Esophagus muscularis mucosa (tissue), 4 donors: Measurements from ENCODE around the gene PIGL.

Experiments
- CTCF ChIP-seq, 3 experiments: fragments of 200-600 bp in 2 of 3; fragments of 450-650 bp in 1 of 3; sonication (generic) in 2 of 3; IDR thresholded peaks; one replicate each; pipeline ENCODE4 v1.5.1; 2017 to 2019; ENCODE audit warnings: antibody characterized with exemption in 3 of 3, mild to moderate bottlenecking in 2 of 3, moderate library complexity in 1 of 3
- EP300 ChIP-seq: sonication (generic); formaldehyde crosslinking; IDR thresholded peaks from one replicate; pipeline ENCODE4 v1.6.1; 2017; ENCODE audit warnings: antibody characterized with exemption
- POLR2A ChIP-seq: fragments of 450-650 bp; IDR thresholded peaks from one replicate; pipeline ENCODE4 v1.6.1; 2017; ENCODE audit warnings: antibody characterized with exemption, moderate library complexity, mild to moderate bottlenecking, low read depth
- POLR2AphosphoS5 ChIP-seq, 2 donors: sonication (generic); formaldehyde crosslinking; IDR thresholded peaks; one replicate each; pipeline ENCODE4 v1.6.1; 2017; ENCODE audit warnings: antibody characterized with exemption in 2 of 2

DNA sequence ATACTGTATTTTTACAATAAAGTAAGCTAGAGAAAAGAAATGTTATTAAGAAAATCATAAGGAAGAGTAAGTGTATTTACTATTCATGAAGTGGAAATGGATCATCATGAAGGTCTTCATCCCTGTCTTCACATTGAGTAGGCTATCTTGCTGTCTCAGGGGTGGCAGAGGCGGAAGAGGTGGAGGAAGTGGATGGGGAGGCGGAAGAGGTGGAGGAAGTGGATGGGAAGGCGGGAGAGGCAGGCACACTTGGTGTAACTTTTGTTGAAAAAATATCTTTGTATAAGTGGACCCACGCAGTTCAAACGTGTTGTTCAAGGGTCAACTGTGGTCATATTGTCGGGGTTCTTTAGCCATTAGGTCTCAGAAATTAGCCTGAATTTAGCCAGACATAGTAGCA, 50.2 kb downstream of the PIGL start:
- TF ChIP-seq CTCF (IDR thresholded peaks at IDR 0.05) (no peak), POLR2A (no peak), EP300 (no peak), POLR2AphosphoS5 (IDR thresholded peaks at IDR 0.05) (no peak)
